ENCODE results near the gene CHSY1. TPM values are rescaled to one million over a fixed set of nuclear protein-coding genes. Genes with fewer than 3 reads are reported as not detected.
A peak's percentile ranks its signal among the peaks of the same experiment; 100 is the strongest.

Gene CHSY1
- total RNA-seq, 2 donors from 2014 or later = 47.4 to 114 TPM

GRCh38 chr15:101162701-101163483 is 89.0 kb downstream of the CHSY1 start:
- Mint-ChIP-seq H3K4me3 (no peak overlapping the region), H3K36me3 (ENCODE audit: low read depth) (peaks cover 7% of the 10 kb centered on the region), H3K27me3 (no peaks in the 10 kb centered on the region), H3K27ac (peak overlapping the region; percentile 85), H3K4me1 (peaks cover 44% of the 10 kb centered on the region), H3K9me3 (peaks cover 25% of the 10 kb centered on the region)
- no peak for ATAC-seq (replicated peaks)

- H3K27me3 Mint-ChIP-seq = no peaks in the 10 kb centered on the region
- H3K9me3 Mint-ChIP-seq = peaks cover 15% of the 10 kb centered on the region
- ATAC-seq (replicated peaks) = peak; percentile 85
- peaks cover 32% of the 10 kb centered on the region for H3K4me1 Mint-ChIP-seq
- peaks cover 7% of the 10 kb centered on the region for H3K36me3 Mint-ChIP-seq (ENCODE audit: low read depth)
- peak overlapping the region; percentile 85 for H3K27ac Mint-ChIP-seq
- peak overlapping the region; percentile 68 for H3K4me3 Mint-ChIP-seq
Observed at GRCh38 chr15:101161656-101162055, 90.2 kb downstream of the CHSY1 start.

GRCh38 chr15:101159936-101160815 is 91.7 kb downstream of the CHSY1 start:
- Mint-ChIP-seq H3K27ac (peak overlapping the region; percentile 85), H3K9me3 (peaks cover 8% of the 10 kb centered on the region), H3K4me1 (peaks cover 32% of the 10 kb centered on the region), H3K36me3 (ENCODE audit: low read depth) (peaks cover 7% of the 10 kb centered on the region), H3K27me3 (no peaks in the 10 kb centered on the region), H3K4me3 (peak overlapping the region; percentile 66)
- no peak for ATAC-seq (replicated peaks)

- H3K4me1 Mint-ChIP-seq = peaks cover 32% of the 10 kb centered on the region
- H3K36me3 Mint-ChIP-seq (ENCODE audit: low read depth) = peaks cover 7% of the 10 kb centered on the region
- H3K4me3 Mint-ChIP-seq = peak overlapping the region; percentile 66
- H3K27me3 Mint-ChIP-seq = no peaks in the 10 kb centered on the region
- H3K27ac Mint-ChIP-seq = peak overlapping the region; percentile 85
- ATAC-seq (replicated peaks) = peak; percentile 76
- peaks cover 6% of the 10 kb centered on the region for H3K9me3 Mint-ChIP-seq
Observed at GRCh38 chr15:101159096-101159935, 92.5 kb downstream of the CHSY1 start.

GRCh38 chr15:101158166-101159095 is 93.4 kb downstream of the CHSY1 start:
- H3K4me1 Mint-ChIP-seq = peaks cover 37% of the 10 kb centered on the region
- no peaks in the 10 kb centered on the region for H3K27me3 Mint-ChIP-seq
- peaks cover 7% of the 10 kb centered on the region for H3K36me3 Mint-ChIP-seq (ENCODE audit: low read depth)
- no peak for ATAC-seq (replicated peaks)
- peaks cover under 1% of the 10 kb centered on the region for H3K9me3 Mint-ChIP-seq
- H3K4me3 Mint-ChIP-seq = peak overlapping the region; percentile 66
- peak overlapping the region; percentile 85 for H3K27ac Mint-ChIP-seq

- H3K4me1 Mint-ChIP-seq = peaks cover 37% of the 10 kb centered on the region
- no peak for ATAC-seq (replicated peaks)
Observed at GRCh38 chr15:101157721-101158120, 94.1 kb downstream of the CHSY1 start.

GRCh38 chr15:101156509-101157159 is 95.2 kb downstream of the CHSY1 start:
- Mint-ChIP-seq H3K4me3 (no peak overlapping the region), H3K27me3 (no peaks in the 10 kb centered on the region), H3K27ac (no peak overlapping the region), H3K36me3 (ENCODE audit: low read depth) (peaks cover 7% of the 10 kb centered on the region), H3K9me3 (no peaks in the 10 kb centered on the region), H3K4me1 (peaks cover 30% of the 10 kb centered on the region)
- no peak for ATAC-seq (replicated peaks)

More at GRCh38 chr15:101157721-101158120, 94.1 kb downstream of the CHSY1 start:
- H3K27me3 Mint-ChIP-seq = no peaks in the 10 kb centered on the region
- peaks cover 7% of the 10 kb centered on the region for H3K36me3 Mint-ChIP-seq (ENCODE audit: low read depth)
- H3K9me3 Mint-ChIP-seq = no peaks in the 10 kb centered on the region
- H3K27ac Mint-ChIP-seq = no peak overlapping the region
- no peak overlapping the region for H3K4me3 Mint-ChIP-seq

GRCh38 chr15:101156061-101156460 is 95.8 kb downstream of the CHSY1 start:
- peaks cover 7% of the 10 kb centered on the region for H3K36me3 Mint-ChIP-seq (ENCODE audit: low read depth)
- H3K4me3 Mint-ChIP-seq = no peak overlapping the region
- no peak for ATAC-seq (replicated peaks)
- no peaks in the 10 kb centered on the region for H3K27me3 Mint-ChIP-seq
- H3K27ac Mint-ChIP-seq = peak overlapping the region; percentile 48
- H3K4me1 Mint-ChIP-seq = peaks cover 30% of the 10 kb centered on the region
- H3K9me3 Mint-ChIP-seq = no peaks in the 10 kb centered on the region

GRCh38 chr15:101153801-101154656 is 97.8 kb downstream of the CHSY1 start:
- Mint-ChIP-seq H3K9me3 (no peaks in the 10 kb centered on the region), H3K27me3 (no peaks in the 10 kb centered on the region), H3K36me3 (ENCODE audit: low read depth) (peaks cover under 1% of the 10 kb centered on the region), H3K4me1 (peaks cover 11% of the 10 kb centered on the region), H3K4me3 (no peak overlapping the region), H3K27ac (no peak overlapping the region)
- ATAC-seq (replicated peaks) = no peak

GRCh38 chr15:101152914-101153313 is 98.9 kb downstream of the CHSY1 start:
- Mint-ChIP-seq H3K9me3 (no peaks in the 10 kb centered on the region), H3K36me3 (ENCODE audit: low read depth) (no peaks in the 10 kb centered on the region), H3K4me1 (peaks cover 10% of the 10 kb centered on the region), H3K4me3 (no peak overlapping the region), H3K27ac (no peak overlapping the region), H3K27me3 (no peaks in the 10 kb centered on the region)
- ATAC-seq (replicated peaks) = peak; percentile 34

GRCh38 chr15:101151288-101151687 is 100.6 kb downstream of the CHSY1 start:
- no peaks in the 10 kb centered on the region for H3K36me3 Mint-ChIP-seq (ENCODE audit: low read depth)
- no peaks in the 10 kb centered on the region for H3K9me3 Mint-ChIP-seq
- H3K27ac Mint-ChIP-seq = no peak overlapping the region
- peaks cover 10% of the 10 kb centered on the region for H3K4me1 Mint-ChIP-seq
- H3K27me3 Mint-ChIP-seq = no peaks in the 10 kb centered on the region
- H3K4me3 Mint-ChIP-seq = no peak overlapping the region
- no peak for ATAC-seq (replicated peaks)

- H3K4me1 Mint-ChIP-seq = peaks cover 10% of the 10 kb centered on the region
- no peak for ATAC-seq (replicated peaks)
- no peak overlapping the region for H3K4me3 Mint-ChIP-seq
- H3K9me3 Mint-ChIP-seq = no peaks in the 10 kb centered on the region
- no peaks in the 10 kb centered on the region for H3K36me3 Mint-ChIP-seq (ENCODE audit: low read depth)
- no peak overlapping the region for H3K27ac Mint-ChIP-seq
- no peaks in the 10 kb centered on the region for H3K27me3 Mint-ChIP-seq
Observed at GRCh38 chr15:101150723-101151040, 101.2 kb downstream of the CHSY1 start.
